AG20443 (cell line): ENCODE data around the gene GDF10.

ENCODE experiments used
- DNase-seq: peaks from one replicate; pipeline ENCODE4 v3.0.0; 2012; ENCODE audit warnings: low spot score, mixed read lengths

GDF10 gene, protein sequence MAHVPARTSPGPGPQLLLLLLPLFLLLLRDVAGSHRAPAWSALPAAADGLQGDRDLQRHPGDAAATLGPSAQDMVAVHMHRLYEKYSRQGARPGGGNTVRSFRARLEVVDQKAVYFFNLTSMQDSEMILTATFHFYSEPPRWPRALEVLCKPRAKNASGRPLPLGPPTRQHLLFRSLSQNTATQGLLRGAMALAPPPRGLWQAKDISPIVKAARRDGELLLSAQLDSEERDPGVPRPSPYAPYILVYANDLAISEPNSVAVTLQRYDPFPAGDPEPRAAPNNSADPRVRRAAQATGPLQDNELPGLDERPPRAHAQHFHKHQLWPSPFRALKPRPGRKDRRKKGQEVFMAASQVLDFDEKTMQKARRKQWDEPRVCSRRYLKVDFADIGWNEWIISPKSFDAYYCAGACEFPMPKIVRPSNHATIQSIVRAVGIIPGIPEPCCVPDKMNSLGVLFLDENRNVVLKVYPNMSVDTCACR

GRCh38 chr10:47299611-47300428 is at the start of gene GDF10:
TSS of gene GDF10 (plus strand) at chr10:47300197. CDS start at chr10:47300652, 455 bp downstream.
- no peak for DNase-seq

DNA sequence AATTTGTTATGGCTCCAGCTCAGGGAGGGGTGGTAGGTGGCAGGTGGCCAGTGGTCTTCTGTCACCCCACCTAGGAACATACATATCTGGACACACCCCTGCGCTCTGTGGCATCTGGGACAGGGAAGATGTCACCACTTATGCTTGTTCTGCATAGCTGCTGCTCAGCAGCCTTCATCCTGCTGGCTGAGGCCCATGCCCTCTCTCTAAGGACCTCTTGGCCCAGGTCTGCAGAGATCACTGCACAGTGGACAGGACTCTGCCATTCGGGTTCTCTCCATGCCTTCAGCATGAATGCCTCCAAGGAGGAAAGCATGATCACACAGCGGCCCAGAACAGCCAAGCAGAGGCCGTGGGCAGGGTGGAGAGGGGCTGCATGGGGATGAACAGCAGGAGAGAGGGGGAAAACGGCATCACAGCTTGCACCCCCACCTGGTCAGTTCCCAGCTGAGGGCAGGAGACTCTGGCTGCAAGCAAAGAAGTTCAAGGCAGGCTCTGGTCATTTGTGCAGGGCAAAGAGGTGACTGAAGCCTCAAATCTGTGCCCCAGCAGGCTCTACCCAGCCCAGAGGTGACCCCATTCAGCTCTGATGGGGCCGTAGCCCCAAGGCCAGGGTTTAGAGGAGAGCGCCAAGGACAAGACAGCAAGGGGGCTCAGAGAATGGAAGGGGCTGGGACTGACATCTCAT is 47.8 kb upstream of the GDF10 start:
- DNase-seq = no peak

DNA sequence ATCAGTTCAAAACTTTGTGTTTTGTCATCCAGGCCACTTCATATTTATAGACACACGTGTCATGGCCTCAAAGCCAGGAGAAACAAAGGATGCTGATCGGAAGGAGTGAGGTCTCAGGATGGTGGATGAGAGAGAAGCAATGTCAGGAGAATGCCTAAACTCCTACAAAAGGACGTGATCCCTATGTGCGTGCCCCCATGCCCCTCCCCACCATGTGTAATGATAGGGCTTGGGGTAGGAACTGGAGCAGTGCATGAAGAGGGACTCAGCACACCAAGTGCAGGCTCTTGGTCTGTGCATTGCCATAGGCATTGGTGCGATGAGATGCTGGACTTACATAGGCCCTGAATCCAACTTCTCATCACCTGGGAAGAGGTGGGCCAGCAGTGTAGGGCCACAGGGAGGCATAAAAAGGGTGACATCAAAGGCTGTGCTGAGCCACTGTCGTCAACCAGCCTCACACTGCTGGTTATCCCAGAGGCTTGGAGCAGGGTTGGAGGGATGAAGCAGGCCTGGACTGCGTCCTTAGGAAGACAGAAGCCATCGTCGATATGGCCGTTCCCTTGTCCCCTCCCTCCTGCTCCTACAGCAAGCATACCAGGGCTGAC is 46.9 kb upstream of the GDF10 start:
- no peak for DNase-seq

DNA sequence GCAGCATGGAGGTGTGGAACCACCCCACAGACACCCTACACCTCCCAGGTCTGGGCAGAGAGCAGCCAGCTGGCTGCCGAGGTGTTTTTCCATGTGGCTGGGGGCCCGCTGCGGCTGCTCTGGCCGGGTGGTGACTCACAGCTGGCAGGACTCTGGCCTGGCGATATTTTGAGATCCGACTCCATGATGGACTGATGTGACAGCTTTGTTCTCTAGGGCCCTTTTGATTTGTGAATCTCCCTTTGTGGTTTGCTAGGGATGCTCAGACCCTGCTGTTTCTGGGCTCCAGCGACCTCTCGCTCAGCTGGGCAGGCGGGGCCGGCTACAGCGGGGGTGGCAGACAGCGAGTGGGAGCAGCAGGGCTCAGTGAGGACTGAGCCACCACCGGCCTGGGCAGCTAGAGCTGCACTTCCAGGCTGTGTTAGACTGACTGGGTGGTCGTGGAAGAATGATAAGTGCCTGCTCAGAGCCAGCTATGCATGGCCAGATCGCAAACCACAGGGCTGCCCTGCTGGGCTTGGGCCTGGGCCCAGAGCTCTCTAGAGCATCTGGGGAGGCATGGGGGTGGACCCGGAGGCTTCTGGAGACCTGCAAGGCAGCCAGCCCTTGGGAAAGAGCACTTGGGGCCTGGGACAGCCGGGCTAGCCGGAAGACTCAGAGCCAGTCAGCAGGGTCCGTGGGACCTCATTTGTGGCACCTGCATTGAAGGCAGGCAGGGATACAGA is 46.2 kb upstream of the GDF10 start:
- peak; percentile 74 for DNase-seq

DNA sequence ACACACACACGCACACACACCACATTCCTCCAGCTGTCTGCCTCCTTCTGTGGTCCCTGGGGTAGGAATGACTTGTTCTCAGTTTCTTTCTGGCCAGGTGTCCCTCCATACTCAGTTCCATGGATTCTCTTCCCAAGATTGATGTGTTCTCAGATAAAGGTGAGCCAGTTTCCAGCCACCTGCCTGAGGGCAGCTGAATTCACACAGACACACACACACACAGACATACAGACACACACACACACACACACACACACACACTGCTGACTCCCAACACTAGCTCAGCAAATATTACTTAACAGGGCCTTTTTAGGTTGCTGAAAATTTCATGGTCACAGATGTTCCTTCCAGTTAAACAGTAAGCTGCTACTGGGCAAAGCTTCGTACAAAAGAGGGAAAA is 45.4 kb upstream of the GDF10 start:
- DNase-seq = no peak

DNA sequence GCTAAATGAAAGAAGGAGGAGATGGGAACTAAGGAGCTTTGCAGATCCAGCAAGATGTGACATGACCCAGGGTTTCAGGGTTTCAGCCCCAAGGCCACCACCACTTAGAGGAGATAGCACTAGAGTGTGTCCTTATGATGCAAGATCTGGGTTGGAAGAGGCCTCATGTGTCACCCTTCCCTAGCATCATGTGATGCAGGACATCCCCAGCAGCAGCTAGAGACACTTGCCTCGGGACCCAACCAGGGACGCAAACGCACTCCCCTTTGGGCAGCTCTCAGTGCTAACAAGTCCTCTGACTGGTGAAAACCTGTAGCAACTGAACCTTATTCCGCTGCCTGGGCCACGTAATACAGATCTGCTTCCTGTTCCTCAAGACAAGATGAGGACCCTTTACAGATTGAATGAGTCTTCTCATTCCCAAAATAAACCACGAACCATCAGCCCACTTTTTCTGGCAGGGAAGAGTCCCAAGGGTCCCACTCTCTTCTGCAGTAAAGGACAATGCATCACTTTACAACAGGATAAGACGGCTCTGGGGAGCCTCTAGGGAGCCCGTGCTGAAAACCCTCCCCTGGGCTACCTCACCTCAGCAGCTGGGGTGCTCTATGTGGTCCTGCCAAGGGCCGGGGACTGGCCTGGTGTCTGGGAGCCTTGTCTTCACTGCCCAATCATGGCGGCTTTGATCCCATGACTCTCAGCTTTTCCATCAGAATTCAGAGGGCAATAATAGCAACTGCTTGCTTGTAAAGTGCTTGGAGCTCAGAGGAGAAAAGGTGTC is 44.8 kb upstream of the GDF10 start:
- DNase-seq = no peak

- no peak for DNase-seq
Measured at GRCh38 chr10:47255866-47256265, 44.1 kb upstream of the GDF10 start.

DNA sequence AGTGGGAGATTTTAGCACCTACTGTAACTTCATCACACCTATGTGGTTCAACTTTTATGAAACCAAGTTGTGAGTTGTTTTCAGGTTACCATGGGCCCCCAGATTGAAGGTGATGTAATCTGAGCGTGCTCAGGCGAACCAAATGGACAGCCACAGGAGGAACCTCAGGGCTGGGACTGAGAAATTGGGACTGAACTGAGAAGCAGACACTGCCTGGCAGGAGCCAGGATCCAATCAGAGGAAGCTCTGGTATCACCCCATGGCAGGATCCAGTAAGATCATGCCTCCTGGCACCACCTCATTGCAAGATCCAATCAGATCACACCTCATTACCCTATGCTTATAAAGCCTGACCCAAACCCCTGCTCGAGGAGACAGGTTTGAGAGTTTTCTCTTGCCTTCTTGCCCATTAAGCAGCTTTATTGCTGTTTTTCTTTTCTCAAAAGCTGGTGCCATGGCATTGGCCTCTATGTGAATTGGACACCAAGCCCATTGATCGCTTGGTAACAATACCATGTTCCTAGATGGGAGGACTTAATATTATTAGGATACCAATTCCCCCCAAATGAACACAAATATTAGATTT is 43.2 kb upstream of the GDF10 start:
- no peak for DNase-seq

DNA sequence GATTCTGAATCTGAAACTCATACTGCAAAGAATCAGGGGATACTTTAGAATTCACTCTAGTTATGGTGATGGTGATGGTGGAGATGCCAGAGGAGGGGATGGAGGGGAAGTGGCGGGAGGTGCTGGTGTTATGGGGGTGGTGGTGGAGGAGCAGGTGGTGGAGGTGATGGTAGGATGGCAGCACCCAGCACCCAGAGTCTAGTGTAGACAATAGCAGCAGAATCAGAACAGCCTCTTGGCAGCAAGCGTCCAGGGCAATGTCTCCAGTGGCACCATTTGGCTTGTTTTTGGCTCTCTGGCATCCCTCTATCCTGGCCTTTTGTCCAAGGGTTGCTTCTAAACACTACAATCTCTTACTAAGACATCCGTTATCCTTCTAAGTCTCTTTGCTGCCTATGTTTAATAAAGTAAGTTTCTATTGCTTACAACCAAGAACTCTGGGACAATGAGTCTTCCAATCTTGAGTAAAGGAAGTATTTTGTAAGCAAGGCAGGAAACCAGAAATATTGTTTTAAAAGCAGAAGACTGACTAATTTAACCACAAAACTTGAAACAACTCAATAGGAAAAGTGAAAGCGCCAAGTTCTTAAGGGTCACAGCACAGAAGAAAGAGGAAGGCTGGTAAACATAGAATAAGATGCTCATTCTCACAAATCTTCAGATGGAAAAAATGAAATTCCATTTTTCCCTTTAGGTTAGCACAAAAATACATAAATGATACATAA is 42.4 kb upstream of the GDF10 start:
- DNase-seq = peak; percentile 41

GRCh38 chr10:47258921-47259320 is 41.1 kb upstream of the GDF10 start:
- DNase-seq = no peak

- DNase-seq = no peak
Measured at GRCh38 chr10:47259466-47259865, 40.5 kb upstream of the GDF10 start.

- DNase-seq = no peak
Measured at GRCh38 chr10:47260505-47261111, 39.4 kb upstream of the GDF10 start.

- DNase-seq = no peak
Measured at GRCh38 chr10:47261121-47261520, 38.9 kb upstream of the GDF10 start.

- no peak for DNase-seq
Measured at GRCh38 chr10:47261556-47261955, 38.4 kb upstream of the GDF10 start.

DNA sequence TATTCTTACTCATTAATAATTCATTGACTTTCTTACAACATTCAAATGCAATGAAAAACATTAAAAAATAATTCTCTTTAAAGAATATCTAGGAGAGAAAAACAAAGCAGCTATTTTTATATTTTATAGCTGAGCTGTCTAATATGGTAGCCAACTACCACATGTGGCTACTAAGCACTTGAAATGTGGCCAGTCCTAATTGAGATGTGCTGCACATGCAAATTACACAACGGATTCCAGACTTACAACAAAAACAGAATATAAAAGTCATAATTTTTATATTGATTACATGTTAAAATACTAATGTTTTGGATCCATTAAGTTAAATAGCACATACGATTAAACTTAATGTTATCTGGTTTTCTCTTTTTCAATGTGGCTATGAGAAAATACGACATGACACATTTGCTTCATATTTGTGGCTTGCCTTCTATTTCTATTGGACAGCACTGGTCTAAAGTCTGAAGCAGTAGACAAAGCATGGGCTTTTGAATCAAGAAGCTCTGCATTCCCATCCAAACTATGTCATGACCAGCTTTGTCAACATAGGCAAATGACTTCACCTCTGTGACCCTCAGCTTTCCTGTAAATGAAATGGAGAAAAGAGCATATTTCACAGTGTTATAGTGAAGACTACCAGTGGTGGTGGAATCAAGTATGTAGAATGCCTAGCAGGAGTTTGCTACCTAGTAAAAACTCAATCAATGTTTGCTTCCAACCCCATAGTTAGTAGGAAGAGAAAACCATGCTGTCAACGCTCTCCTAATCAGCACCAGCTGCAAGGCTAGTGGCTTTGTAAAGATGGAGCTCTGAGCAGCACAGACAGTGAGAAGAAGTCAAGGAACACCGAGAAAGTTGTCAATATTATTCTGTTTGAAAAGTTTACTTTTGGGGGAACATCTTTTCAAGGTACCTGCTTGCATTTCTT is 37.1 kb upstream of the GDF10 start:
- peak; percentile 56 for DNase-seq

DNA sequence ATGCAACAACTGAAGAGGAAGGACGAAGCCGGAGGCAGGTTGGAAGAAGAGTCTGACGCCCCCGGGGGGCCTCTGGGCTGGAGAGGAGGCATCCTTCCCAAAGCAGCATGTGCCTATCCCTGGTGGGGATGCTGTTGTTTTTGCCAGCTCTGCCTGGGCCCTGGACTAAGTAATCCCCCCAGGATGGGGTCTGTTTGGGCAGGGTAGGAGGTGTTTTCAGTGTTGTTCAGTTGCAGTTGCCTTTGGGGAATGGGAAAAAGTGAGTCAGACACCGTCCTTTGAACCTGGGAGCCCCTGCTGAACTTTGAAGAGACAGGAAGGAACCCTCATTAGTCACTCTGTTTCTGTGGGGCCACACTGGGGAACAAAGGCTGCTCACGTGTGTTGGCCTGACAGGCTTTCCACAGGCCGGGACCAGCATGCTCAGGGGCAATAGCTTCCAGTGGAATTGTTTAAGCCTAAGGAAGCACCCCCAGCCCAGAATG is 35.2 kb upstream of the GDF10 start:
- DNase-seq = no peak

DNA sequence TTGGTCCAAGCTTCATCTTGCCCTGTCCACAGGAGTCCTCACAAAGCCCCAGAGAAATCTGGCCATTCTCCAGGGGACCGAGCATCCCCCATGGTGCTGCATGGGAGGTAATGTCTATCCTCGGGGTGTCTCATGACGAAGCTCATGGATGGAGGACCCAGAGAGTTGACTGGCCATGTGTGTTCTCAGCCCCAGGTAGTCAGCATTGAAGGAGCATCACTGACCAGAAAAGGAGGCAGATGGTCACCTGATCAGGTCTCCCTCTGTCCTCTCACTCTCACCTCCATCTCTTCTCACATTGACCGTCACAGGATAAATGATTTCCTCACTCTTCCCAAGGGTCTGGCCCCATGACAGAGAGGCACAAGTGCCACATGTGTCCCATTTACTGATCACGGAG is 33.4 kb upstream of the GDF10 start:
- DNase-seq = no peak

DNA sequence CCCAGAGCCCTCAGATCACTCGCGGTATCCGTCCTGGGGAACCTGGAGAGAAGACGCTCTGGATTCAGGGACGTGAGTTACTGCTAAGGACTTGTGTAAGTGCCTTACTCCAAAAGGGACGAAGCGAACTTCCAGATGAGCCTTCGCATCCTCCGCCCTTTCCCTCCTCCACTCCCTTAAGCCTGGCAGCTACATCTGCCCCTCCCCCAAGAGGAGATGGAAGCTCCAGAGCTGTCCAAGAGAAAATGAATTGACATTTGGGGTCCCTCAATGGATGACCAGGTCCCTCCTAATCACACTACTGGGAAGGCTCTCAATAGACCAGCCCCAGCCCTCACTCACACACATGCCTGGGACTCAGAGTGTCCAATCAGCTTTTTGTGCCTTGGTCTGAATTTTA is 31.3 kb upstream of the GDF10 start:
- no peak for DNase-seq
